Heart right ventricle (tissue), 16 donors: Measurements from ENCODE around the gene TMEM181. TPM values are rescaled to one million over a fixed set of nuclear protein-coding genes. Genes with fewer than 3 reads are reported as not detected.
"Not testable (repeated sequence)": the region's sequence is repeated elsewhere in the genome, so short reads cannot be mapped to it uniquely, and the experiment has no call there.

Source experiments
- ATAC-seq, 8 donors: fragments of 200-7000 bp; cut with Tn5 transposase; one replicate each; pipeline ENCODE4 v1.9.1; 2020; ENCODE audit warnings: mild to moderate bottlenecking in 8 of 8, moderate library complexity in 8 of 8, moderate number of reproducible peaks in 1 of 8
- DNase-seq, 2 donors: peaks; one replicate each; pipeline ENCODE4 v3.0.0-alpha.2; 2020
- H3K27ac ChIP-seq, 10 donors: fragments of 200-600 bp; sonication (generic) in 2 of 10; one replicate each; pipeline versions ENCODE4 v1.5.0 to v1.8.0; 2020 to 2022; ENCODE audit warnings: mild to moderate bottlenecking in 3 of 10
- H3K27me3 ChIP-seq, 7 donors: fragments of 200-600 bp; one replicate each; pipeline ENCODE4 v1.8.0; 2021 to 2022; ENCODE audit warnings: mild to moderate bottlenecking in 2 of 7
- H3K36me3 ChIP-seq, 9 donors: fragments of 200-600 bp; sonication (generic) in 1 of 9; one replicate each; pipeline versions ENCODE4 v1.5.0 to v1.8.0; 2020 to 2022; ENCODE audit warnings: mild to moderate bottlenecking in 2 of 9
- H3K4me1 ChIP-seq, 9 donors: fragments of 200-600 bp; sonication (generic) in 1 of 9; one replicate each; pipeline versions ENCODE4 v1.5.0 to v1.8.0; 2020 to 2022; ENCODE audit warnings: mild to moderate bottlenecking in 4 of 9
- H3K4me3 ChIP-seq, 10 donors: fragments of 200-600 bp; sonication (generic) in 2 of 10; one replicate each; pipeline versions ENCODE4 v1.5.0 to v1.8.0; 2020 to 2022; ENCODE audit warnings: mild to moderate bottlenecking in 7 of 10, moderate library complexity in 2 of 10
- H3K9me3 ChIP-seq, 11 donors: fragments of 200-600 bp in 10 of 11; sonication (generic) in 2 of 11; one replicate each; pipeline versions ENCODE4 v1.5.0 to v1.8.0; 2013 to 2022; ENCODE audit warnings: mild to moderate bottlenecking in 2 of 11, control low read depth in 1 of 11, moderate library complexity in 1 of 11
- CTCF ChIP-seq, 9 donors: fragments of 200-600 bp; sonication (generic) in 2 of 9; IDR thresholded peaks; one replicate each; pipeline versions ENCODE4 v1.5.0 to v1.8.0; 2021 to 2022; ENCODE audit warnings: antibody characterized with exemption in 9 of 9, mild to moderate bottlenecking in 5 of 9, moderate library complexity in 1 of 9
- WGBS, 2 donors: extraction: QIAGEN DNeasy Blood & Tissue Kit; methylation state at CpG; one replicate each; pipeline ENCODE4 v1.1.7; 2013; ENCODE audit warnings: inconsistent platforms in 1 of 2; 5-methylcytosine and 5-hydroxymethylcytosine counted together
- intact Hi-C, 10 donors: fragments of 100-400 bp; cut with DNase I; formaldehyde crosslinking; loops; one replicate each; pipeline versions ENCODE4 v1.11.1 to v1.14.2; 2022
- polyA plus RNA-seq, 2 donors: library from polyadenylated mRNA; stranded (reverse); fragments of 200-250 nt; gene quantifications; one replicate each; pipeline ENCODE4 v1.2.3, GENCODE V29; 2013
- total RNA-seq, 10 donors: library from RNA; stranded (reverse); fragmentation: NEBNext Ultra II Directional in 3 of 10; extraction: Animal tissue kit (Norgen Biotek cat#: 25700) in 3 of 10; gene quantifications; one replicate each; pipeline versions ENCODE4 v1.2.1 to v1.2.4, GENCODE V29; 2021 to 2023
- donor health status: Arrhythmogenic right ventricular cardiomyopathy.
- donor health status: ischemic (EF 13 %, LVEDD 7.1; RV severe dilation, severe dysfunction).
- donor health status: healthy with polysubstance abuse.
- donor health status: DM: no; HTN: yes; CAD: no.
- donor health status: DM: no; HTN: no; CAD: no.
- donor health status: ischemic (EF 25% LVEDD 6.9; RV normal size, moderate dysfunction).
- donor health status: ischemic (EF 25% LVEDD 5.7; RV mildly dilated, moderate dysfunction).
- donor health status: healthy.
- donor health status: DM: yes; HTN: yes; CAD: no.
- donor health status: Ischemic cardiomyopathy.
- donor health status: ischemic (EF 35%, LVEDD 5.7; RV mildly dilated, moderate dysfunction).
- donor health status: nonischemic (EF 11% LVEDD 7.7; RV severe dilation, severe dysfunction).
- donor health status: DM: yes; HTN: yes; CAD: no.
- donor health status: PGD.
- donor health status: ischemic (EF 29% LVEDD 5.4; RV normal size, mild dysfunction).
- donor health status: nonischemic (EF 23%, LVEDD 6.1; RV moderate dilation, normal function).

Gene TMEM181
- total and polyA plus RNA-seq, 12 donors = 5.9 to 13.4 (median 9.6) TPM

- WGBS, 2 donors = 48 to 51% methylated on average over 4 of the region's 4 CpGs
- H3K27me3 ChIP-seq = no peaks in the 10 kb centered on the region
- H3K36me3 ChIP-seq = no peaks in the 10 kb centered on the region
- H3K4me1 ChIP-seq = peaks cover 6 to 60% (median 18%) of the 10 kb centered on the region in 9 donors
- no peak overlapping the region for H3K4me3 ChIP-seq
- H3K27ac ChIP-seq = peak overlapping the region in 1 of 10 donors; percentile 54
- H3K9me3 ChIP-seq = no peaks in the 10 kb centered on the region
- intact Hi-C loops = no loop called here
- TF ChIP-seq CTCF (IDR thresholded peaks at IDR 0.05) = no peak
- ATAC-seq = no peak
- no peak for DNase-seq
Observed at GRCh38 chr6:158647501-158647900, 87.6 kb downstream of the TMEM181 start.

GRCh38 chr6:158648682-158649131 is 88.8 kb downstream of the TMEM181 start:
- intact Hi-C loops = no loop called here
- Histone ChIP-seq H3K4me1 (peaks cover 0 to 60% (median 12%) of the 10 kb centered on the region in 9 donors), H3K36me3 (no peaks in the 10 kb centered on the region), H3K27me3 (no peaks in the 10 kb centered on the region), H3K9me3 (no peaks in the 10 kb centered on the region), H3K4me3 (no peak overlapping the region), H3K27ac (peak overlapping the region in 9 of 10 donors; percentile 14 to 77 (median 54))
- no peak for DNase-seq
- ATAC-seq = peak in 1 of 8 donors; percentile 16
- TF ChIP-seq CTCF (IDR thresholded peaks at IDR 0.05) = no peak
- 46 to 63% methylated on average over 5 of the region's 5 CpGs for WGBS, 2 donors

- H3K36me3 ChIP-seq = no peaks in the 10 kb centered on the region
- intact Hi-C loops = no loop called here
- peak within 1 kb of the TSS in 9 of 10 donors; percentile 14 to 77 (median 54) for H3K27ac ChIP-seq
- peak within 1 kb of the TSS in 1 of 10 donors; percentile 23 for H3K4me3 ChIP-seq
- WGBS, 2 donors = 51 to 53% methylated on average over 15 of the region's 15 CpGs
- H3K9me3 ChIP-seq = no peaks in the 10 kb centered on the region
- H3K4me1 ChIP-seq = peaks cover 2 to 66% (median 21%) of the 10 kb centered on the region in 9 donors
- ATAC-seq (peak in 4 of 8 donors; percentile 12 to 56 (median 40)), DNase-seq (peak in 1 of 2 donors; percentile 41)
- no peaks in the 10 kb centered on the region for H3K27me3 ChIP-seq
- no peak for TF ChIP-seq CTCF (IDR thresholded peaks at IDR 0.05)
Observed at GRCh38 chr6:158649289-158650143, 89.6 kb downstream of the TMEM181 start, which contains the start of gene SYTL3. Gene SYTL3 (plus strand): TSS chr6:158650054. CDS start chr6:158663269, 13,215 bp downstream.

GRCh38 chr6:158651981-158652737 is 92.3 kb downstream of the TMEM181 start:
- ATAC-seq, H3K36me3 ChIP-seq, H3K9me3 ChIP-seq, H3K27me3 ChIP-seq, H3K4me3 ChIP-seq, intact Hi-C loops, DNase-seq: not testable (repeated sequence)
- WGBS, 2 donors = 86 to 92% methylated on average over 17 of the region's 17 CpGs
- Histone ChIP-seq H3K4me1 (peaks cover 2 to 70% (median 29%) of the 10 kb centered on the region in 9 donors), H3K27ac (peak overlapping the region in 1 of 10 donors; percentile 87)
